Chondrocyte (in vitro differentiated cells): ENCODE measurements around the gene CHRNE. TPM values are rescaled to one million over a fixed set of nuclear protein-coding genes. Genes with fewer than 3 reads are reported as not detected.

Source experiments
- DNase-seq: peaks from one replicate; pipeline ENCODE4 v3.0.0; 2021; ENCODE audit warnings: mixed read lengths, low spot score
- H3K27ac Mint-ChIP-seq: one replicate; pipeline ENCODE4 v1.8.0; 2021; ENCODE audit warnings: mild to moderate bottlenecking, moderate library complexity, mixed read lengths; ENCODE audit not compliant: unreplicated experiment
- H3K27me3 Mint-ChIP-seq: 2 replicates; pipeline ENCODE4 v1.8.0; 2021; ENCODE audit warnings: low read depth, mixed read lengths
- H3K36me3 Mint-ChIP-seq: 2 replicates; pipeline ENCODE4 v1.8.0; 2021; ENCODE audit warnings: low read depth, mixed read lengths
- H3K4me1 Mint-ChIP-seq: 2 replicates; pipeline ENCODE4 v1.8.0; 2021; ENCODE audit warnings: low read depth, mild to moderate bottlenecking, mixed read lengths
- H3K4me3 Mint-ChIP-seq: one replicate; pipeline ENCODE4 v1.8.0; 2021; ENCODE audit warnings: mild to moderate bottlenecking, moderate library complexity, mixed read lengths; ENCODE audit not compliant: unreplicated experiment
- H3K9me3 Mint-ChIP-seq: 2 replicates; pipeline ENCODE4 v1.8.0; 2021; ENCODE audit warnings: low read depth, mixed read lengths
- total RNA-seq: library from RNA; stranded (reverse); gene quantifications from 3 replicates; pipeline ENCODE4 v1.2.1, GENCODE V29; 2021
- TF ChIP-seq, protein P1 (sequence below): fragments of 200-600 bp; sonication (generic); IDR thresholded peaks from 2 replicates; pipeline ENCODE4 v1.5.0; 2021; ENCODE audit warnings: antibody characterized with exemption, mild to moderate bottlenecking, moderate library complexity

Gene CHRNE
- total RNA-seq, 1 donor from 2014 or later: 0.35 TPM

- Mint-ChIP-seq H3K36me3 (peaks cover 10% of the 10 kb centered on the region), H3K9me3 (no peaks in the 10 kb centered on the region), H3K4me1 (peaks cover 4% of the 10 kb centered on the region), H3K4me3 (no peak overlapping the region), H3K27ac (peak overlapping the region; percentile 57), H3K27me3 (no peaks in the 10 kb centered on the region)
- TF ChIP-seq, protein P1, sequence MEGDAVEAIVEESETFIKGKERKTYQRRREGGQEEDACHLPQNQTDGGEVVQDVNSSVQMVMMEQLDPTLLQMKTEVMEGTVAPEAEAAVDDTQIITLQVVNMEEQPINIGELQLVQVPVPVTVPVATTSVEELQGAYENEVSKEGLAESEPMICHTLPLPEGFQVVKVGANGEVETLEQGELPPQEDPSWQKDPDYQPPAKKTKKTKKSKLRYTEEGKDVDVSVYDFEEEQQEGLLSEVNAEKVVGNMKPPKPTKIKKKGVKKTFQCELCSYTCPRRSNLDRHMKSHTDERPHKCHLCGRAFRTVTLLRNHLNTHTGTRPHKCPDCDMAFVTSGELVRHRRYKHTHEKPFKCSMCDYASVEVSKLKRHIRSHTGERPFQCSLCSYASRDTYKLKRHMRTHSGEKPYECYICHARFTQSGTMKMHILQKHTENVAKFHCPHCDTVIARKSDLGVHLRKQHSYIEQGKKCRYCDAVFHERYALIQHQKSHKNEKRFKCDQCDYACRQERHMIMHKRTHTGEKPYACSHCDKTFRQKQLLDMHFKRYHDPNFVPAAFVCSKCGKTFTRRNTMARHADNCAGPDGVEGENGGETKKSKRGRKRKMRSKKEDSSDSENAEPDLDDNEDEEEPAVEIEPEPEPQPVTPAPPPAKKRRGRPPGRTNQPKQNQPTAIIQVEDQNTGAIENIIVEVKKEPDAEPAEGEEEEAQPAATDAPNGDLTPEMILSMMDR: no peak
- DNase-seq: peak; percentile 72
These were observed 1.1 kb downstream of the CHRNE start for GRCh38 chr17:4901648-4902344.

- no peak overlapping the region for H3K27ac Mint-ChIP-seq
- peak; percentile 51 for DNase-seq
- TF ChIP-seq, protein P1: no peak
- H3K4me3 Mint-ChIP-seq: no peak overlapping the region
- no peaks in the 10 kb centered on the region for H3K9me3 Mint-ChIP-seq
- H3K36me3 Mint-ChIP-seq: peaks cover 10% of the 10 kb centered on the region
- H3K27me3 Mint-ChIP-seq: no peaks in the 10 kb centered on the region
- peaks cover 4% of the 10 kb centered on the region for H3K4me1 Mint-ChIP-seq
These were observed 1.7 kb downstream of the CHRNE start for GRCh38 chr17:4901108-4901647.

- H3K4me3 Mint-ChIP-seq: no peak overlapping the region
- H3K27me3 Mint-ChIP-seq: no peaks in the 10 kb centered on the region
- H3K4me1 Mint-ChIP-seq: peaks cover 4% of the 10 kb centered on the region
- peak; percentile 88 for DNase-seq
- peaks cover 15% of the 10 kb centered on the region for H3K36me3 Mint-ChIP-seq
- TF ChIP-seq, protein P1: no peak
- no peak overlapping the region for H3K27ac Mint-ChIP-seq
- H3K9me3 Mint-ChIP-seq: no peaks in the 10 kb centered on the region
These were observed 2.4 kb downstream of the CHRNE start for GRCh38 chr17:4900231-4901107.

- H3K9me3 Mint-ChIP-seq: no peaks in the 10 kb centered on the region
- peaks cover 4% of the 10 kb centered on the region for H3K4me1 Mint-ChIP-seq
- TF ChIP-seq, protein P1: no peak
- no peak within 1 kb of the TSS for H3K4me3 Mint-ChIP-seq
- DNase-seq: peak; percentile 94
- H3K36me3 Mint-ChIP-seq: peaks cover 21% of the 10 kb centered on the region
- H3K27ac Mint-ChIP-seq: no peak within 1 kb of the TSS
- H3K27me3 Mint-ChIP-seq: no peaks in the 10 kb centered on the region
These were observed 3.3 kb downstream of the CHRNE start, which contains the start of gene C17orf107 for GRCh38 chr17:4899341-4900230. Gene C17orf107 (plus strand): TSS chr17:4899536. CDS start chr17:4899763, 227 bp downstream.
